NCI-H1092 treated with DMSO at 0.1 percent for 48 hours (cell line): ENCODE data around the gene AASDHPPT.

ENCODE experiments used
- DNase-seq: peaks from one replicate; lab custom pipeline; 2025; lab: John Stamatoyannopoulos, UW

Gene AASDHPPT

DNA sequence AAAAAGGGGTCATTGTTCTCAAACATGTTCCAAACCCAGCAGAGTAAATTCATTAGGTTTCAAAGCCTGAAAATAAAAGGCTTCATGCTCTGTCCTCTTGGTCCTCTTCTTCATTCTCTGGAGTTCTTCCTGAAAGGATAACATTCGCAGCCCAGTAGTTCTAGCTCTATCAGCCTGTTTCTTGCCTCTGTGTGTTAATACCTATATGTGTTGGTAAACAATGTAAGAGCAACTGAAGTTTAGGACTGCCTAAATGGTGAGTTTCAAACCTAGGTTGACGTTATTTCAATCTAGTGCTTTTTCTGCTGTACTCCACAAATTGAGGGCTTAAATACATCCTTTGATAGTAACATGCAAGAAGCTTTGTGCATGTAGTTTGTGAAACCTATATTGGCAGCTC is 9.4 kb downstream of the AASDHPPT start:
- DNase-seq, result no peak

DNA sequence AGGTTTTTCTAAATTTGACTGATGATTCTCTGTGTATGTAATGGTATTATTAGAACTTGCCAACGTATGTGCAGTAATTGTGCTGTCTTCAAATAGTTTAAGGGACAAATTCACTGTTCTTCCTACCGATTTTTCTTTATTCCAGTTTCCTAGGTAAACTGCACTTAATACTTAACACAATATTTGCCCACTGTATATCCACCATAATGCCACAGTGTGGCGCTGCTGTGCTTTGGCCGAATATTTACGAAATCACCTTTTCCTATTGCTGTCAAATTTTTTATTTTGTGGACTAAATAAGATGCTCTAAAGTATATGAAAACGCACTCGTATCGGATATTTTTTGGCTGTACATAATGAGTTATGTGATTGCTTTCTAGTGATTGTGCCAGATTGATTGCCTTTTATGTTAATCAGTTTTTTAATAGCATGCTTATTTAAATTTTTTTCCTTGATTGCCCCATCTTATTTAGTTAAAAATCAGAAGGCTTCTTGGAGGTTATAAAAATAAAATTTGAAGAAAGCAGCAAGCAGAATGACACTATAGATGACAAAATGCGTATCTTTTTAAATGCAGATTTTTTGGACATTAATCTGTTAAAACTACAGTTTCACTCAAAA is 10.5 kb downstream of the AASDHPPT start:
- DNase-seq, result peak; percentile 52

DNA sequence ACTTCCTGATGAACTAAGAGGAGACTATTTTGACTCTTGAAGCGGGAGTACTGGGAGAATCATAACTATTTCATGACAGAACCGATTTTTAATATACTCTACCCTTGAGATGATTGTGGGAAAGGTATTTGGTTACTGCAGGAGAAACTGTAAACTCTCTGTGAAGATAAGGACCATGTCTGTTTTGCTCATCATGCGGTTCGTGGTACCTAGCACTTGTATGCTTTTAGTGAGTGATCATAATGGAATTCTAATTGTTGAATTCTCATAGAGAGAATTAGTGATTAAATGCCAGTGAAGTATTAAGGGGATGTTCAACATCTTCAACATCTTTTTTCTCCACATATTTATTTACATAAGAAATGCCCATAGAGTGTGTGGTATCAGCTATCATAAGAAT is 11.4 kb downstream of the AASDHPPT start:
- no peak for DNase-seq

DNA sequence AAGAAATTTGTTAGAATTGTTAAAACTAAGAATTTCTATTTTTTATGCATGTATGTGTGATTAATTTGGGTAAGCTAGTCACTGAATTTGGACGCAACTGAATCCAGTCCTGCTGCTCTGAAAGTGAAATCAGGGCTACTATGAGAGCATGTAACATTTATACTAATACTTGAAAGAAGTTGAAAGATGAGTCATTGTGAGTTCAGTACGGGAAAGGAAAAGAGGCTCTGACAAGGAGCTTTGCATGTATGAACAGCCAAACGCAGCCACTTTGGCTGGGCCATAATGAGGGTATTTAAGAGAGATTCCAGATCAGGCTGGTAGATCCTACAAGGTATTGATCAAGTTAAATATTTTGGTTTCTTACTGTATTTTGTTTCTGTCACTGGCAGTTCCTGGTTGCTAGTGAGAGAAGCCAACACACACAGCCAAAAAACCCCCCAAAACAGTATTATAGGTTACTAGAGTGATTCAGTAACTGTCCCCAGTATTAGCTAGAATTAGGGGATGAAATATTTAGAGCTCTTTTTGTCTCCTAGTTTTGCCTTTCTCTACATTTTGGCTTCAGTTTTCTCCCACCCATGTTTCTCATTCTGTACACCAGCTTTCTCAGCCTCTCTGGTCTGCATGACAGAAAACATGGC is 14.1 kb downstream of the AASDHPPT start:
- DNase-seq, result no peak

DNA sequence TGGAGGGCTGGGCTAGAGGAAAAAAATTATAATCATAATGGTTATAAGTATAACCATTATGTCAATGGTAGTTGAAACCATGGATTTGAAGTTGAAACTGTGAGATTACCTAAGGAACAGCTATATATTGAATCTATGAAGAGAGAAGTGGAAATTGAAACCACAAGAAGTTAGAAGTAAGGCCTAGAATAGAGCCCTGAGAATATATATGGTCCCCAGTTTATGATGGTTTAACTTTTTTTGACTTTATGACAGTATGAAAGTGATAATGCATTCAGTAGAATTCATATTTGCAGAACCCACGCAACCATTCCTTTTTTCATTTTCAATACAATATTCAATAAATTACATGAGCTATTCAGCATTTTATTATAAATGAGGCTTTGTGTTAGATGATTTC is 15.0 kb downstream of the AASDHPPT start:
- DNase-seq, result no peak

DNA sequence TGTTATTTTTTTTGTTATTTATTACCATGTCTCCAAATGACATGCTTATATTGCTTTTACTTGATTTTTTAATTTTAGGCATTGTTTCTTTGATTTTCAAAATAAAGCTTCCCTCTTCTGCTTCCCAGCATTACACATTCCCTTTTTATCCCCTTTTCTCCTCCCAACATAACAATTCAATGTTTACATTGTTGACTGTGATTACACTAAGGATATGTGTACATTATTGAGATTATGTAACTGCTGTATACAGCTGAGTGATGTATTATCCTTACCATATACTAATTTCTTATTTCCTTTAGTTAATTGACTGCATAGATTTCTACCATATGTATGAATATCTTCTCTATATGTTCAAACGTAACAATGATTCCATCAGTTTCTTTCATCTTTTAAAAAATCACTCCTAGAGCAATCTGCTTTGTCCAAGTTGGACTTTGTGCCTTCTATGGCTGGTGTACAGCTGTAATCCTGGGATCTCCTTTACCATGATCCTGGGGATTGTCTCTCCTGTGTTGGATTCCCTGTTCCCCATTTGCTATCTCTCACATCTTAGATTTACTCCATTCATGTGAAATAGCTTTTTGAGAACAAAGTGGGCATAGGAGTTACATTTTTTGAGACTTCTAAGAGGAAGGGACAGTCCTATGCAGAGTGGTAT is 21.6 kb downstream of the AASDHPPT start:
- no peak for DNase-seq

DNA sequence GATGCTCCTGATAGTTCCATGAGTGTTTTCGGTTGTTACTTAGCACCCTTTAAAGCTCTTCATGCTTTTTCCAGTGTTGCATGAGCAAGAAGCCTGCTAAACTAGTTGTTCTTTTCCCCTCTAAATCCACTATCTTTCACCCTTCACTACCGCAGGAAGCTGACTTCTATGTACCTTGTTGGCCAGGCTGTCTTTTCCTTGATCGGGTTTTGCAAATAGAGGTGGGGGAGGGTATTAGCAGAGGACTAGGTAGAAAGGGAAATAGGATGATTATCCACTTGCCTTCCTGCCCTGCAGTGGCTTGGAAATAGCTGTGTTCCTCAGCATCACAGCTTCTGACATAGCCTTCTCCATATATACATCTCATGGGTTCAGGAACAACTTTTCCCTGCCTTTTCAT is 23.9 kb downstream of the AASDHPPT start:
- DNase-seq, result no peak

DNA sequence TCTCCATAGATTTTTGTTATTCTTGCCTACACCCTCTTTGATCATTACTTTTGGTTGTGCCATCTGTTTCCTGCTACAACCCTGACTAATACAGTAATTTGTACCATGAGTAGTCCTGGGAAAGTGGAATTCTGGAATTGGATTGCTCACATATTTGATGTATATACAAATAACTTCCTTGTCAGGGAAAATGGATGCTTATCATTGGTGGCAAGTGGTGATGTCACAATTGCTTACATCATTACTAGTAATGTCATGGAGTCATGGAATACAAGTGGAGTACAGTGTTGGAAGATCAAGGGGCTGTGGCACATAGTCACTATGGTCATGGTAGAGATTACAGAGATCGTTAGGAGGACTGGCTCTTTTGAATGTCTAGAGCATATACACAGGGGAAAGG is 24.4 kb downstream of the AASDHPPT start:
- DNase-seq, result no peak

DNA sequence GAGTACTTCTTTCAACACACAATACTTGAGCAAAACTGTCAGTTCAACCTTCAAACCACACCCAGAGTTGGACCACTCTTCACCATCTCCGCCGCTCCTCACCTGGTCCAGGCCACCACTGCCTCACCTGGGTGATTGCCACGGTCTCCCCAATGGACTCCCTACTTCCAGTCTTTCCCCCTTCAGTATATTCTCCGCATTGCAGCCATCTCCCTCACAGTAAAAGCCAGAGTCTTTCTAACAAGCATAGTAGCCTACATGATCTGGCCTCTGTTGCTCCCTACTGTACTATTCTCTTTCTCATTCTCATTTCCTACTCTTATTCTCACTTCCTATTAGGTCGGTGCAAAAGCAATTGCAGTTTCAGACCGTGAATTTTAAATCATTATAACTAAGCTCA is 28.5 kb downstream of the AASDHPPT start:
- DNase-seq, result no peak

DNA sequence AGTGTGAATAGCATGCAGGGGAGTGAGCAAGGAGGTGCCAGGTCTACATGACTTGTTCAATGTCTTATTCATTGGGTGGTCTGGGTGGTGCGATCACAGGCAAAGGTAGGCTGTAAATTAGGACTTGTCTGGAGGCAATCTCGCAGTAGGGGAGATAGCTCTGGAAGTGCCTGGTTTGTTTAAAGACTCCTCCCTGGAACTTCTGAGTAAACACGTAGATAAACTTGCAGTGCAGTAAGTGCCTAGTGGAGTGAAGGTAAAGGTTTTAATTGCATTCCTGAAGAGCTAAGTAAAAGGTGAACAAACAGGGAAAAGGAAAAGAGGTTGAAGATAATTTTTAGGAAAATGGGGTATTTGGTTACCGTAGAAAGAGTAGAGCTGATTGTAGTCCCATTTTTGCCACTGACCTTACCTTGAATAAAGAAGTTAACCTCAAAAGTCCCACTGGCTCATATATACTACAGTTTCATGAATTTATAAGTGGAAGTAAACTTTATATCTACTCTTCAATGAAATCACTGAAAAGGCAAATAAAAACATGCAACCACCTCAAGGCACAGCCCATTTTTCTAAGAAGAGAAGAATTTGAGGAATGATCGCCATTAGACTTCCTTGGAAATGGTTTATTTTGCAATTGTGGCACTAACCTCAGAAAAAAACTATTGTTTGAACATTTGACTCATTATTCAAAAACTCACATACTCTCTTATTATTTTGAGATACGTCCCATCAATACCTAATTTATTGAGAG is 44.3 kb downstream of the AASDHPPT start:
- DNase-seq, result no peak

DNA sequence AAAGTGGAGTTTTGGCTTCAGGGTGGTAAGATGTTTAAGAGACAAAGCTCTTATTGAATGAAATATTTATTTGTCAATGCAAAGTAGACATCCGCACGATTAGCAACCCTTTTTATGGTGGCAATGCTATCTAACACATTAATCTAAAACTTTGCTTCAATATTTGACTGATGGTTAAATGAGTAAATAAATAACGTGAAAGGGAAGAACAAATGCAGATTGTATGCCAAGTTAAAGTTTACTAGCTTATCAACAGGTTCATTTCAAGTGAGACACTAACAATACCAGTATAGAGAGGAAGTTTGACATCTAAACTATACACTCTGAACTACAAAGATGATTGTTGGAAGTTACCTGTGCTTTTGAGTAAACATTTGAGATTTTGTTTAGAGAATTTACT is 50.1 kb downstream of the AASDHPPT start:
- DNase-seq, result no peak

DNA sequence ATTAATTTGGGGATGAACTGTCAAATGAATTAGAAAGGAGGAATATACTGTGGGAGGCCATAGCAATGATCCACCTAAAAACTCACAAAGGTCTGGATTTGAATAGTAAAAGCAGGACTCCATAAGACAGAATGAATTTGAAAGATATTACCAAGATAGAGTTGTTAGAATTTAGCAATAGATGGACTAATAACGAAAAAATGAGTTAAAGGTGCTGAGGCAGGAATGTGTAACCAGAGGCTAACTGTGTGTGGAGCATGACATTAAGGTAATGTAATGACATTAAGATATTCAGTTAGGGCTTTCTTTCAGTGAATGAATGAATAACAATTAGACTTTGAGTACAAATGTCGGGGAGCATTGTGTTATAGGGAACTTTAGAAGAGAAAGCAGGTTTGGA is 51.3 kb downstream of the AASDHPPT start:
- no peak for DNase-seq

DNA sequence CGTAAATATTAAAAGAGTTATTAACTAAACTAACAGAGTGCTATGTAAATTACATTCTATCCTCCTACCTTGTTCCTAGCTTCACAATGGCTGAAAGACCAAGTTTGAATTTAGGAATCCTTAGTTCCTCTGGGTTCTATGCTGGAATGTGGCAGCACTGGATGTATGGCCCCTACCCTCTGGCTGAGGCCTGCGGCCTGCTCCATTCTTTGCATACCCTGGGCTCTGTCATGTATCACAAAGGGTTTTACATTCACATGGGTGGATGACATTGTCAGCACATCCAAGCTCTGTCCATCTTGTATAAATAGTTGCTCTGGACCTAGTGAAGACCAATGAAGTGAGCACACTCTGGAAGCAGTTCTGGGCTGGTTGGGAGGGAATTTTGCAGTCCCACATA is 54.5 kb downstream of the AASDHPPT start:
- no peak for DNase-seq

DNA sequence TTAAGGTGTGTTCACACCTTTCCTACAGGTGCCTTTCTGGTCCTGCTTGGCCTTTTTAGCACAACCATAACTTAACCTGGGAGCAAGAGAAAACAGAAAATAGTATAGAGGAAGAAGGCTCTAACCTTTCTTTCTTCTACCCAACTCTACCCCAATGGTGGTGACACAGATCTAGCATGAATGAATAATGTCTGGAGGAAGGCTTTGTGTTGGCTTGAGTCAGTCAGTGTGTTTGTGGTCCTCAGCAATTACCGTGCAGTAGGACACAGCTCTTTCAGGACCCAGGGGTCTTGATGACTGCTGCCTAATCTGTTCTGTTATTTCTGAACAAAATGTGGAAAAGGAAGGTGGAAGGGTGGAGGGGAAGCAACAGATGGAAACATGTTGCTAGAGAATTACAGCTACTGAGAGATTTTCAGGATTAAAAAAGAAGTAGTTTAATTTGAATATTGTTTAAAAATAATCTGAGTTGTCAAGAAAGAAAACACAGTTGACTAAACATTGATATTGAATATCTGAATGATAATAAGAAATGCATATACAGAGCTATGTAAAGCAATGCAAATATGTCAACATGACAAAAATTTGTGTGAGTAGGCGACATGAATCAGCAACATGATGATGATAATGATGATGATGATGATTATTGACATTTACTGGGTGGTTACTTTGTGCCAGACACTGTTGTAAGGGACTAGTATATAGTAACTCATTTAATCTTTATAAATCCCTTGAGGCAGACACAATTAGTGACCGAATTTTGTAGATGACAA is 55.3 kb downstream of the AASDHPPT start:
- DNase-seq, result no peak

DNA sequence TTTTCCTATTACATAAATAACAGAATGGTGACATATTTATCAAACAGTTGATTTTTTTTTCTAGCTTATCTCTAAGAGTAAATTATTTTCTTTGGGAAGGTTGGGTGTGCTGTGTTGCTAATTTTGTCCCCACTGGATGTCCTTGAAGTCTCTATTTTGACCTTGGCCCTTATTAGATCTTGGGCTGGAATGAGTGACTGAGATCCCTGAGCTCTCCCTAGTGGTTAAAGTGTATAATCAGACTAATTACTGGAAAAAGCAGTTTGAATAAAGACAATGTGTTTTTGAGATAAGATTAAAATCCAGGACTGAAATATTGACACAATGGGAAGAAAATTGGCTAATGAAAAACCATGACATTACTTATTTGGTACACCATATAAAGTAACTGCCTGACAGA is 56.1 kb downstream of the AASDHPPT start:
- no peak for DNase-seq

DNA sequence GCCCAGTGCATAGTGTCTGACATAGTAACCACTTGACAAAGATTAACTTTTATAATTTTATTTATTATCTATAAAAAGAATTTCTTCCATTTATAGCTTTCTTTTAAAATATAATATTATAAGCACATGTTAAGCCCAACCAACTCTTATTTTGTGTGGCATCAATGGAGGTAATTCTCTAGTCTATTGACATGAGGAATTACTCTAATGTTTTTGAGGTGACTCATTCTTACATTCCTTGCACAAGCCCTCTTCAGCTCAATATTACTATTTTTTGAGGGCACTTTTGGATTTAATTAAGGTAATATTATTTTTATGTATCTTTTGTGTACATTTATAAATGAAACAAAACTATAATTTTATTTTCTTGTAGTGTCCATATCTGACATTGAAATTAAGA is 59.6 kb downstream of the AASDHPPT start:
- no peak for DNase-seq

DNA sequence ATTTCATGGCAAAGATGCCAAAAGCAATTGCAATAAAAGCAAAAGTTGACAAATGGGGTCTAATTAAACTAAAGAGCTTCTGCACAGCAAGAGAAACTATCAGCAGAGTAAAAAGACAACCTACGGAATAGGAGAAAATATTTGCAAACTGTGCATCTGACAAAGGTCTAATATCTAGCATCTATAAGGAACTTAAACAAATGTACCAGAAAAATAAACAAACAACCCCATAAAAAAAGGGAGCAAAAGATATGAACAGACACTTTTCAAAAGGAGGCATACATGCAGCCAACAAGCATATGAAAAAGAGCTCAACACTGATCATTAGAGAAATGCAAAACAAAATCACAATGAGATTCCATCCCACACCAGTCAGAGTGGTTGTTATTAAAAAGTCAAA is 60.3 kb downstream of the AASDHPPT start:
- no peak for DNase-seq
